GM18507 (cell line): ENCODE data around the gene CAMKMT.

Experiments
- DNase-seq: peaks from one replicate; pipeline ENCODE4 v3.0.0; 2011; ENCODE audit warnings: low read depth; ENCODE audit not compliant: insufficient read length; ENCODE audit errors: extremely low spot score
- FAIRE-seq: peaks from 2 replicates; lab custom pipeline; 2011; peaks lifted over from hg19 to GRCh38; lab: Jason Lieb, UNC

The CAMKMT gene

DNA sequence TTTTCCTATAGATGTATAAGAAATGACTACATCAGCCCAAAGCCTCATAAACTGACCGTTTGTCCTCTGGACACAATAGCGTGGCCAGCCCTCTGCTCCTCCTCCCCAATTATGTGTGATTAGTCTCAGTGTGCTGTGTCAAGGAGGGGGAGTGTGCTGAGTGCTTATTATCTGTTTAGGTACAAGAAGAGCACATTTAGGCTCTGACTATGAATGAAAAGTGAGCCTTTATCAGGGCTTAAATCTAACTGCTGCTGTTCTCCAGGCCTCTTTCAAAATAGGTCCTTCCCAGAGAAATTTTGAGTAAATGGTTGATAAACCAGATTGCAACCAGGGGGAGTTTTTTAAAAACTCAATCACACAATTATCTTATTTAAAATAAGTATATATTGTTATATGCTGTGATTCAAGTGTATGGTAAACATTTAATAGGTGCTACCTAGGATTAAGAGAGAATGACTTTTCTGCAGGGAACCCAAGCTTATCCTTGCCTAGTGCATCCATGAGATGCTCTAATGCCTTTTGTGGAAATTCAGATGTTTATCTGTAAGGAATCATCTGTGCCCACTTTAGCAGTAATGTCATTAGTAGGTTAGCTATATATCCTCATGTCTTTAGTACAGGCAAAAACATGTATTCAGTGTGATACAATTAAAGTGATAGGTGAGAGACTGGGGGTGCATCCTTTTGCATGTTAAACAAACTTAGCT is 411.1 kb downstream of the CAMKMT start:
- FAIRE-seq (no peak), DNase-seq (no peak)

GRCh38 chr2:44774826-44775492 is 413.2 kb downstream of the CAMKMT start:
- FAIRE-seq: no peak
- DNase-seq: no peak

DNA sequence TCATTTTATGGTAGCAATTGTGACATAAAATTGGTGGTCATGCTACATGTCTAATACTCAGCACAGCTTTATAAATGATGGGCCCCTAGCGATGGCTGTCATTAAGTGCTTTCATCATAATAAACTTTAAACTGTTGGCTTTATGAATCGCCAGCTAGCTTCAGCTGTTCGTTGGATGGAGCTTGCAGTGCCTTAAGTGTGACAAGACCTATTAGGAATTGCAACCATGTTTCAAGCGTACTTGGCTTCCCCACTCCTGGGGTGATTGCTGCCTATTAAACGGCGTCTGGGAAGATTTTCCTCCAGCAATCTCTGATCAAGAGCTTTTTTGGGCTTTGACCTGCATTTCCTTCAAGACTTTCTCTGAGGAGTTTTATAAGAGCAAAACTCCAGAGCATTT is 415.3 kb downstream of the CAMKMT start:
- DNase-seq: no peak
- no peak for FAIRE-seq

GRCh38 chr2:44777537-44777936 is 415.8 kb downstream of the CAMKMT start:
- DNase-seq (no peak), FAIRE-seq (peak; percentile 63)

DNA sequence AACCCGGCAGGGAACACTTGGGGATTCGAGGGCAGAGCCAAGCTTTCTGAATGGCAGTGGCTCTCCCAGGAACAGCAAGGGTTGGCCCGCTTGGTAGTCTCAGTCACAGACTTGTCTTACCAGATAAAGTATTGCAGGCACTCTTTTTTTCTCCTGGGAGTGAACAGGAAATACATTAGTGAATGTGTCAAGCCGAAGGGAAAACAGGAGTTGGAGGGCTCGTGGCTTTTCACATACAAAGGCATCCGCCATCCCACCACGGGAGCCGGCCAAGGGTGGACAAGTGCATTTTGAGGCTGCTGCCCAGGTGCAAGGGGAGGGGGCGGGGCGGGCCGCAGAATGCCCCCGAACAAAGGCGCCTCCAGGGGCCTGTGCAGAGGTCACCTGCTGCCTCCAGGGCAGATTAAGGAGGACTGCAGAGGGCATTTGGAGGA is 416.5 kb downstream of the CAMKMT start:
- DNase-seq (no peak), FAIRE-seq (peak; percentile 55)

DNA sequence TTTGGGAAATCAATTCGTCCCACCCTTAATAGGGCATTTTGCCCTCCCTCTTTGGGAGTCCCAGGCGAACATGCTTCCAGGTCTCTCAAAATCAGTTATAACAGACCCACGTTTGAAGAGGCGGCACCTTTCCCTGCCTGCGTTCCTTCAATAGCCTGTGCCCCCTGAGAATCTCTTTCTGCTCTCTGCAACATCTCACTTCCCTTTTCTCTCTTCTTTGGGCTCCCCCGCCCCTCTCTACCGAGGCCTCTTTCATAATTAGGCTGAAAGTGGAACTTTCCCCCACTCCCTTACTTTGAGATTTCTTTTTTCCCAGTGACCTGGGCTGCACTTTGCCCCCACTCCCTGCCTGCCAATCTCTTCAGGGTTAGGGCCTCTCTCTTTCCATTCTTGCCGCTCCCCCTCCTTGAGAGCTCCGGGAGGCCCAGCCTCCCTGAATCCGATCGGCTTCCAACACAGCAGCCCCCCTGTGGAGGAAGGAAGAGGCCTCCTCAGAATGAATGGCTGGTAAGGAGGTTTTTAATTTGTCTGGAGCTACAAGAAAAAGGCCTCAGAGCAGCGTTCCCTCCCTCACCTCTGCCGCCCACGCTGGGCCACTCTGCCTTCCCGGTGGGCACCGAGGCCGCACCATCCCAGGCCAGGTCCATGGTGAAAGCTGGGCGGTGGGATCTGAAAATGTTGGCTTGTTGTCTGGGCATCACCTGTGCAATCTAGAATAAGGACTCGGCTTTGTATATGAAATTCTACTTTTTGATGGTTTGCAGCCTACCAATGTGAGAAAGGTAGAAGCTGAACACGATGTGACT is 417.1 kb downstream of the CAMKMT start:
- peak; percentile 98 for FAIRE-seq

GRCh38 chr2:44779793-44780192 is 418.0 kb downstream of the CAMKMT start:
- FAIRE-seq: peak; percentile 61
- DNase-seq: peak; percentile 22

More for the DNA sequence above, 417.1 kb downstream of the CAMKMT start:
- peak; percentile 77 for DNase-seq

- FAIRE-seq: no peak
- DNase-seq: no peak
These were observed 418.7 kb downstream of the CAMKMT start for GRCh38 chr2:44780406-44780805.

DNA sequence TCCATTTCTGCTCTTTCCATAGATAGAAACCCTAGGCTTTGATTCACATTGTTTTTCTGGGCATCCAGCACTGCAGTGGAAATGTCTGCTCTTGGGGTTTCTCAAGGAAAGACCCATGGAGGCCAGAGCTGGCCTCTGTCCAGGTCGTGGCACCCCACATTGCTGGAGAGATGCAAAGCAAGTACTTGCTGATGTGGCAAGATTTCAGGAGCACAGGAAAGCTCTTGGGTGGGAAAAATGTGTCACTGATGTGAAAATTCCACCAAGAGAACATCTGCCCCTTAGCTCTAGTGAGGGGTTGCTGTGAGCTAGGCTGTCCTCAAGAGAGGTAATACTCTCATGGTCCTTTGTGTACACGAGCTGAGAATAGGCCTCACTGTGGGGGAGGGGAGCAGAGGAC is 423.7 kb downstream of the CAMKMT start:
- FAIRE-seq: no peak

GRCh38 chr2:44786045-44786816 is 424.5 kb downstream of the CAMKMT start:
- no peak for FAIRE-seq
- no peak for DNase-seq

More for the DNA sequence above, 423.7 kb downstream of the CAMKMT start:
- DNase-seq: no peak

GRCh38 chr2:44786817-44787214 is 425.1 kb downstream of the CAMKMT start:
- DNase-seq (no peak), FAIRE-seq (no peak)

DNA sequence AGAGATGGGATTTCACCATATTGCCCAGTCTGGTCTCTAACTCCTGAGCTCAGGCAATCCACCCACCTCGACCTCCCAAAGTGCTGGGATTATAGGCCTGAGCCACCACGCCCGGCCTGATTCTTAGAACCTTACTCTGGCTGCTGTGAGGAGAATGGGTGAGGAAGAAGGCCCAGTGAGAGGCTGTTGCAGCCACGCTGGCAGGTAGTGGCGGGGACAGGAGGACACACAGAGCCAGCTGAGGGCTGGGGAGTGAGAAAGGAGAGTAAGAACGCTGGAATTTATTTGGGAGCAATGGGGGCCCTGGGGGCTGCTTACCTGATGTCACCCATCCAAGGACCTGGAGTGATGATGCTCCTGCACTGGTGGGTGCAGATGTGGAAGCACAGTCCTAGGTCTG is 425.9 kb downstream of the CAMKMT start:
- FAIRE-seq: no peak

GRCh38 chr2:44789446-44789845 is 427.7 kb downstream of the CAMKMT start:
- DNase-seq (no peak), FAIRE-seq (no peak)

More for the DNA sequence above, 425.9 kb downstream of the CAMKMT start:
- no peak for DNase-seq

GRCh38 chr2:44789971-44790721 is 428.4 kb downstream of the CAMKMT start:
- DNase-seq (no peak), FAIRE-seq (no peak)

DNA sequence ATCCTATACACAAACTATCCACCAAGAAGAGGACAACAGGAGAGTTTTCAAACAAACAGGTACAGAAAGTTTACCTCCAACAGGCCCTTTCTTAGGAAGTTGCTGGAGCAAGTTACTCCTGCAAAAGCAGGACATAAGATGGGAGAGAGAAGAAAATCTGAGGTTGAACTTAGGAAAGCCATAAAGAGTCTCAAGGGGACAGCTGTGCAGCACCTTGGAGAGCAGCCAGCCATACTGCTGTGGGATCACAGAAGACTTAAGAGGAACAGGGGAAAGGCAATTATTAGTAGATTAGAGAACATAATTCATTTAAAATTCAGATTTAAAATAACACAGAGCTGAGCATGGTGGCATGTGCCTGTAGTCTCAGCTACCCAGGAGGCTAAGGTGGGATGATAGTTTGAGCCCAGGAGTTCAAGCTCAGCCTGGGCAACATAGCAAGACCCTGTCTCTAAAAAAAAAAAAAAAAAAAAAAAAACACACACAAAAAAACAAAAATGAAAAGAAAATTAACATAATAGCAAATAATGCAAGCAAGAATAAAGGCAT is 431.6 kb downstream of the CAMKMT start:
- DNase-seq (no peak), FAIRE-seq (no peak)

DNA sequence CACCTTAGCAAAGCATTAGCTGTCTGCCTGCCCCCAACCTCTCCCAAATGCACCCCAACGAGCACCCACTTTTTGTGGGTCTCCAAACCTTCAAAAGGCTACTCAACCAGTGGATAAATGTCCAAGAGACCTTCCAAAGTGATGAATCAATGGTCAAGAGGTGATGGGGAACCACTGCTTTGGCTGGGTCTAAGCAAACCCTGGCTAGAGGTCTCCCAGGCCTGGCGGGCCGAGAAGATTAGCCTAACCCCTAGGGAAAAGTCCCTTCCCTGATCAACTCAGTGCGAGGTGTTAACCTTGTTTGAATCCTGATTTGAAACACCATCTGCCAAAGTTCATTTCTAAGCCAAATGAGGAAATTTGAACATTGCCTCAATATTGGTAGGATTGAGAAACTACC is 435.0 kb downstream of the CAMKMT start:
- DNase-seq (no peak), FAIRE-seq (no peak)

DNA sequence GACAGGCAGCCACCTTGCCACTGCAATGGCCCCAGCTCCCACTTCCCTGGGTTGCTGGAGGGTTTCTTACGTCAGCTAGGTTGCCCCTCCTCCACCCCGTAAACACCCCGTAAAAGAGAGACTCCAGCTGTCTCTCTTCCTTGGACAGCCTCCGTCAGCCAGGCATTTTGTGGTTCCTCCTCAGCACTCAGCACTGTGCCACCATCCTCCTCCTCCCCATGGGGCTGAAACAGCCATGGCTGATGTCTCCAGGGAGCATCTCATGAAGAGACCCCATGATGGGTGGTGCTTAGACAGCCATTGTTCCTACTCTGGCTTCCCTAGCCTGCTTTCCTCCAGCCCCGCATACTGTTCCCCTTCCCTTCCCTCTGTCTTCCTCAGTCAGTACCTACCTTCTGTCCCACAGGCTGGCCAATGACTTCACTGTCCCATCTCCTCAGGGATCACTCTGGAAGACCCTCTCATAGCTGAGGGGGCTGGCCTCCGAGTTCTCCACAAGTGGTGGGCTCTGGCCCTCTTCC is 436.5 kb downstream of the CAMKMT start:
- FAIRE-seq (no peak), DNase-seq (no peak)

GRCh38 chr2:44799105-44799504 is 437.4 kb downstream of the CAMKMT start:
- no peak for DNase-seq
- no peak for FAIRE-seq
